Activated CD4-positive, alpha-beta T cell treated with anti-CD3 and anti-CD28 coated beads, Interleukin-2, amount 10 ng/mL, durations not matched to agents 24 days and 14 days (primary cell): Measurements from ENCODE around the gene SLC5A11. TPM values are rescaled to one million over a fixed set of nuclear protein-coding genes. Genes with fewer than 3 reads are reported as not detected.
"Not testable (repeated sequence)": the region's sequence is repeated elsewhere in the genome, so short reads cannot be mapped to it uniquely, and the experiment has no call there.

Experiments
- DNase-seq: peaks from one replicate; pipeline ENCODE4 v3.0.0; 2022
- H3K27ac Mint-ChIP-seq: one replicate; pipeline ENCODE4 v1.8.0; 2022; ENCODE audit warnings: mild to moderate bottlenecking, mixed read lengths
- H3K27me3 Mint-ChIP-seq: one replicate; pipeline ENCODE4 v1.8.0; 2022; ENCODE audit warnings: mixed read lengths
- H3K36me3 Mint-ChIP-seq: one replicate; pipeline ENCODE4 v1.8.0; 2022; ENCODE audit warnings: low read depth, mild to moderate bottlenecking, mixed read lengths
- H3K4me1 Mint-ChIP-seq: one replicate; pipeline ENCODE4 v1.8.0; 2021; ENCODE audit warnings: mixed read lengths
- H3K4me3 Mint-ChIP-seq: one replicate; pipeline ENCODE4 v1.8.0; 2022; ENCODE audit warnings: mild to moderate bottlenecking, moderate library complexity, mixed read lengths
- H3K9me3 Mint-ChIP-seq: one replicate; pipeline ENCODE4 v1.8.0; 2021; ENCODE audit warnings: mixed read lengths
- intact Hi-C: fragments of 100-400 bp; cut with micrococcal nuclease; formaldehyde crosslinking; loops from one replicate; pipeline ENCODE4 v1.15.1; 2023
- total RNA-seq: library from RNA; stranded (reverse); gene quantifications from 2 replicates; pipeline ENCODE4 v1.2.3, GENCODE V29; 2022

SLC5A11 gene
- total RNA-seq, 1 donor from 2014 or later = not detected

GRCh38 chr16:24897522-24897921 lies 51.8 kb downstream of the SLC5A11 start:
- H3K36me3 Mint-ChIP-seq, H3K4me3 Mint-ChIP-seq, H3K9me3 Mint-ChIP-seq, intact Hi-C loops, H3K27ac Mint-ChIP-seq, H3K27me3 Mint-ChIP-seq, H3K4me1 Mint-ChIP-seq, DNase-seq: not testable (repeated sequence)

- intact Hi-C loops = no loop called here
- Mint-ChIP-seq H3K36me3 (no peaks in the 10 kb centered on the region), H3K9me3 (no peaks in the 10 kb centered on the region), H3K27me3 (peaks cover 3% of the 10 kb centered on the region), H3K4me1 (no peaks in the 10 kb centered on the region), H3K4me3 (no peak overlapping the region), H3K27ac (no peak overlapping the region)
- no peak for DNase-seq
Observed at GRCh38 chr16:24900230-24900629, 54.5 kb downstream of the SLC5A11 start.

DNA sequence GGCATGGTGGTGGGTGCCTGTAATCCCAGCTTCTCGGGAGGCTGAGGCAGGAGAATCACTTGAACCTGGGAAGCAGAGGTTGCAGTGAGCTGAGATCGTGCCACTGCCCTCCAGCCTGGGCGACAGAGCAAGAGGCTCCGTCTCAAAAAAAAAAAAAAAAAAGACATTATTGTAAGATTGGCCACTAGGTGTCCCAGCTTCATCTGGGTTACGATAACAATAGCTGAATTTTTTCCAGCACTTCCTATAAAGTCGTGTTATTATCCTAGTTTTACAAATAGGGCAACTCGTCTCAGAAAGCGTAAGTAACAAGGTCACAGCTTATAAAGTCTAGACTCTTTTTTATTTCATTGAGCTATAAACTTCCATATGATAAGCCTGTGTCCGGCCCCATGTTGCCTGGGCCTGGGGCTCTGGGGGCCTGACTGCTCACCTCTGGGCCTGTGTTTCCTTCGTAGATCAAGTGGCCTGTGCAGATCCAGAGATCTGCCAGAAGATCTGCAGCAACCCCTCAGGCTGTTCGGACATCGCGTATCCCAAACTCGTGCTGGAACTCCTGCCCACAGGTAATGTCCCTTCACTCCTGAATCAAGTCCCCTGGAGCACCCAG lies 60.5 kb downstream of the SLC5A11 start:
- Mint-ChIP-seq H3K36me3 (no peaks in the 10 kb centered on the region), H3K4me3 (no peak overlapping the region), H3K27ac (no peak overlapping the region), H3K9me3 (no peaks in the 10 kb centered on the region), H3K27me3 (peaks cover 3% of the 10 kb centered on the region), H3K4me1 (no peaks in the 10 kb centered on the region)
- no peak for DNase-seq
- intact Hi-C loops = no loop called here

DNA sequence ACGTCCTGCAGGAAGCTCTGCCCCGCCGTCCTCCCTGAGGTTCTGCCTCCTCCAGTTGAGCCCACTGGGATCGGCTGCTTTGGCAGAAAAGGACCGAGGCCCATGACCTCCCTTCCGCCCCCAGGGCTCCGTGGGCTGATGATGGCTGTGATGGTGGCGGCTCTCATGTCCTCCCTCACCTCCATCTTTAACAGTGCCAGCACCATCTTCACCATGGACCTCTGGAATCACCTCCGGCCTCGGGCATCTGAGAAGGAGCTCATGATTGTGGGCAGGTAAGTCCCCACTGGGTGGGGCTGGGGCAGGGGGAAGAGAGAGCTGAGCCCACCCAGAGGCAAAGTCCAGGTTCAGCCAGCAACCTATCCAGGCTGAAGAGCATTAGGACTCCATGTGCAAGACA lies 61.1 kb downstream of the SLC5A11 start:
- intact Hi-C loops = no loop called here
- no peaks in the 10 kb centered on the region for H3K9me3 Mint-ChIP-seq
- no peak overlapping the region for H3K4me3 Mint-ChIP-seq
- peaks cover 3% of the 10 kb centered on the region for H3K27me3 Mint-ChIP-seq
- DNase-seq = no peak
- no peak overlapping the region for H3K27ac Mint-ChIP-seq
- H3K4me1 Mint-ChIP-seq = no peaks in the 10 kb centered on the region
- no peaks in the 10 kb centered on the region for H3K36me3 Mint-ChIP-seq

DNA sequence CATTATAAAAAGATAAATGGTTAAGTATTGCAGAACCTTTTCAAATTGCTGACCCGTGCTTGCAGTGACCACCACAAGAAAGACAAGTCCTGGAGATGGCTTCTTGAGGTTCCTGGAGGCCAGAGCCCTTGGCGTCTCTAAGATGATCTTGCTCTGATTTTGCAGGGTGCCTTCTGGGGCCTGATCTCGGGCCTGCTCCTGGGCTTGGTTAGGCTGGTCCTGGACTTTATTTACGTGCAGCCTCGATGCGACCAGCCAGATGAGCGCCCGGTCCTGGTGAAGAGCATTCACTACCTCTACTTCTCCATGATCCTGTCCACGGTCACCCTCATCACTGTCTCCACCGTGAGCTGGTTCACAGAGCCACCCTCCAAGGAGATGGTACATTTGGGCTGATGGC lies 63.0 kb downstream of the SLC5A11 start:
- DNase-seq = no peak
- Mint-ChIP-seq H3K27ac (no peak overlapping the region), H3K36me3 (no peaks in the 10 kb centered on the region), H3K4me3 (no peak overlapping the region), H3K4me1 (no peaks in the 10 kb centered on the region), H3K9me3 (no peaks in the 10 kb centered on the region), H3K27me3 (no peaks in the 10 kb centered on the region)
- intact Hi-C loops = no loop called here

DNA sequence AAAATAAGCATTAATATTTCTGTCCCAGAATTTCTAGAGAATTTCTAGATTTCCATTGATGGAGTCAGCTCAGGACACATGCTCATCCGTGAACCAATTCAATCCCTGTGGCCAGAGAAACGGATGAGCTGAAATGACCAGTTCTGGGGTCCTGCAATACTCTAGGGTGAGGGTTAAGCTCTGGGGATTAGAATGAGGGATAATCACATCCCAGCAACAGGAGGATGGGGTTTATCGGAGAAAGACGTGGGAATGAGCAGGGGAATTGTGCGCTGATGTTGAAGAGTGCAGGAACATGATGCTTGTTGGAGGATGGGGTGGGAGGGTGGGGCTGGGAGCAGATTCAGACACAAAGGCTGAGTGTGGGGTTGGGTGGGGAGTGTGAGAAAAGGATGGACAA lies 64.1 kb downstream of the SLC5A11 start:
- no peak for DNase-seq
- Mint-ChIP-seq H3K9me3 (no peaks in the 10 kb centered on the region), H3K27me3 (no peaks in the 10 kb centered on the region), H3K4me1 (no peaks in the 10 kb centered on the region), H3K27ac (no peak overlapping the region), H3K36me3 (no peaks in the 10 kb centered on the region), H3K4me3 (no peak overlapping the region)
- intact Hi-C loops = no loop called here

- Mint-ChIP-seq H3K4me3 (no peak overlapping the region), H3K27me3 (no peaks in the 10 kb centered on the region), H3K4me1 (peaks cover 3% of the 10 kb centered on the region), H3K9me3 (no peaks in the 10 kb centered on the region), H3K36me3 (peaks cover 16% of the 10 kb centered on the region), H3K27ac (no peak overlapping the region)
- intact Hi-C loops = no loop called here
- DNase-seq = no peak
Observed at GRCh38 chr16:24915019-24915418, 69.3 kb downstream of the SLC5A11 start.

DNA sequence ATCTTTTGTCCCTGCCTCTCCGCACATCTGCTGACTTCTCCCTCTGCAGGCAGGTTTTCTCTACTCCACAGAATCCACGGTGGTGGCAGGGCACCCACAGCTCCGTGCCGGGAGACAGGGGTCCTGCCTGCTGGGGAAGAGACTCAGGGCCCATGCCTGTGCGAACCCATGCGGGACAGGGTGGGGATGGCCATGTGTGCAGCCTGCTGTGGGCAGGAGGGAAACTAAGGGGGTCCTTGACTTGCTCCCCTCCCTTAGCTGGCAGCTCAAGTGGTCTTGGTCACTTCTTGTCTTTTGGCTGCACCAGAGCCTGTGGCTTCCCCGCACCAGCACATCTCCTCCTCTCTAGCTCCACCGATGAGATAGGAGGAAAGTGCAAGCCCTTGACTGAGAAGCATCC lies 69.8 kb downstream of the SLC5A11 start:
- peaks cover 3% of the 10 kb centered on the region for H3K4me1 Mint-ChIP-seq
- no peak overlapping the region for H3K4me3 Mint-ChIP-seq
- H3K27me3 Mint-ChIP-seq = no peaks in the 10 kb centered on the region
- intact Hi-C loops = no loop called here
- H3K36me3 Mint-ChIP-seq = peaks cover 17% of the 10 kb centered on the region
- no peak overlapping the region for H3K27ac Mint-ChIP-seq
- DNase-seq = no peak
- H3K9me3 Mint-ChIP-seq = no peaks in the 10 kb centered on the region

GRCh38 chr16:24917236-24917635 lies 71.5 kb downstream of the SLC5A11 start:
- H3K4me1 Mint-ChIP-seq = peaks cover 14% of the 10 kb centered on the region
- H3K27me3 Mint-ChIP-seq = no peaks in the 10 kb centered on the region
- no peak overlapping the region for H3K4me3 Mint-ChIP-seq
- DNase-seq = no peak
- H3K27ac Mint-ChIP-seq = no peak overlapping the region
- peaks cover 27% of the 10 kb centered on the region for H3K36me3 Mint-ChIP-seq
- H3K9me3 Mint-ChIP-seq = no peaks in the 10 kb centered on the region
- intact Hi-C loops = no loop called here

DNA sequence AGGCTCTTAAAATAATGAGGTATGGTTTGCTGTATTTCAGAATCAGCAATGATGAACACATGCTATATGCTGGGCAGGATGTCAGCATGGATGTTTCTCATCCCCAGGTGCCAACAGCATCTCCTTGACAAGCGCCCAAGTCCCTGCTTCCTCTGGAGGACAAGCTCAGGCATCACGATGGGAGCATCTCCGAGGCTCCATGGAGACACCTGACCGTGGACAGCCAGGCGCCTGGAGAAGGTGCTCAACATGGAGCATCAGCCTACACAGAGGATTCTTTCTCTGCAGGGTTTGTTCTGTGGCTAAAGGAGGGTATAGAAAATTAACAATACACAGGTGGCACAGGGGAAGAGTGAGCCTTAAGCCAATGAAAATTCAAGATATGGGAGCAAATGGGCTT lies 72.1 kb downstream of the SLC5A11 start:
- Mint-ChIP-seq H3K36me3 (peaks cover 30% of the 10 kb centered on the region), H3K27ac (no peak overlapping the region), H3K9me3 (no peaks in the 10 kb centered on the region), H3K27me3 (no peaks in the 10 kb centered on the region), H3K4me3 (no peak overlapping the region), H3K4me1 (peaks cover 18% of the 10 kb centered on the region)
- no peak for DNase-seq
- intact Hi-C loops = no loop called here

DNA sequence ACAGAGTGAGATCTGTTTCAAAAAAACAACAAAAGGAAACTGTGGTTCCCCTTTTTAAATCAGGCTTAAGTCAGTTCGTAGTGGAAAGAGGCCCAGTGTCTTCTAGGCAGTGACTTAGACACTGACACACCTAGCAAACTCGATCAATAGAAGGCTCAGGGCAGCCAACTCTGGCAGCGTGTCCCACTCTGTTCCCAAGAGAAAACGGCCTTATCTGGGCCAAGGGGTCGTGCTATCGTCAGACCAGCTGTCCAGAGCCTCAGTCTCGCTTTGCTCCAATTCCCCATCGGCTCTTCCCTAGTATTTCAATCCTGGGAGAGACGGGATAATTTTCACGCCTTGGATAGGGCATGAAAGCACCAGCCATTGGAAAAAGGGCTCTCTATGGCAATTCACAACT lies 72.9 kb downstream of the SLC5A11 start:
- Mint-ChIP-seq H3K36me3 (peaks cover 32% of the 10 kb centered on the region), H3K27ac (no peak overlapping the region), H3K27me3 (no peaks in the 10 kb centered on the region), H3K4me1 (peaks cover 19% of the 10 kb centered on the region), H3K9me3 (no peaks in the 10 kb centered on the region), H3K4me3 (no peak overlapping the region)
- no peak for DNase-seq
- intact Hi-C loops = no loop called here

- no peak overlapping the region for H3K27ac Mint-ChIP-seq
- no peaks in the 10 kb centered on the region for H3K27me3 Mint-ChIP-seq
- intact Hi-C loops = no loop called here
- H3K4me3 Mint-ChIP-seq = no peak overlapping the region
- H3K9me3 Mint-ChIP-seq = no peaks in the 10 kb centered on the region
- DNase-seq = no peak
- H3K4me1 Mint-ChIP-seq = peaks cover 19% of the 10 kb centered on the region
- peaks cover 32% of the 10 kb centered on the region for H3K36me3 Mint-ChIP-seq
Observed at GRCh38 chr16:24919536-24919935, 73.8 kb downstream of the SLC5A11 start.

DNA sequence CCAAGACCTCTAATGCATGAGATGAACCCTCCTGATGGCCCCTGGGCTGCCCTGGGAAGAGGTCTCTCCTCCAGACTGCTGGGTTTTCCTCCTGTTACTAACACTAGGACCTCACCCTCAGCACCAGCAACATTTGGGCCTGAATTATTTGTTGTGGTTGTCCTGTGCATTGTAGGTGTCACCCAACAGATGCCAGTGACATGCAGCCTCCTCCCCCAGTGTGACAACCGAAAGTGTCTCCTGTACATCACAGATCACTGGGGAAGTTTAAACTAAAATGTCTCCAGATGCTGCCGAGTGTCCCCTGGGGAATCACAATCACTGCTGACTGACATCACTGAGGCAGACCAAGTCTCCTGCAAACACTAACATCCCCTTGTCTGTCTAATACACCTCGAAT lies 74.8 kb downstream of the SLC5A11 start:
- Mint-ChIP-seq H3K27ac (no peak overlapping the region), H3K27me3 (no peaks in the 10 kb centered on the region), H3K4me1 (peaks cover 19% of the 10 kb centered on the region), H3K9me3 (no peaks in the 10 kb centered on the region), H3K36me3 (peaks cover 34% of the 10 kb centered on the region), H3K4me3 (no peak overlapping the region)
- DNase-seq = no peak
- intact Hi-C loops = no loop called here

GRCh38 chr16:24921229-24921628 lies 75.5 kb downstream of the SLC5A11 start:
- intact Hi-C loops = no loop called here
- DNase-seq = no peak
- H3K4me1 Mint-ChIP-seq = peaks cover 19% of the 10 kb centered on the region
- peaks cover 36% of the 10 kb centered on the region for H3K36me3 Mint-ChIP-seq
- peak overlapping the region; percentile 11 for H3K27ac Mint-ChIP-seq
- no peaks in the 10 kb centered on the region for H3K9me3 Mint-ChIP-seq
- no peaks in the 10 kb centered on the region for H3K27me3 Mint-ChIP-seq
- H3K4me3 Mint-ChIP-seq = no peak overlapping the region

DNA sequence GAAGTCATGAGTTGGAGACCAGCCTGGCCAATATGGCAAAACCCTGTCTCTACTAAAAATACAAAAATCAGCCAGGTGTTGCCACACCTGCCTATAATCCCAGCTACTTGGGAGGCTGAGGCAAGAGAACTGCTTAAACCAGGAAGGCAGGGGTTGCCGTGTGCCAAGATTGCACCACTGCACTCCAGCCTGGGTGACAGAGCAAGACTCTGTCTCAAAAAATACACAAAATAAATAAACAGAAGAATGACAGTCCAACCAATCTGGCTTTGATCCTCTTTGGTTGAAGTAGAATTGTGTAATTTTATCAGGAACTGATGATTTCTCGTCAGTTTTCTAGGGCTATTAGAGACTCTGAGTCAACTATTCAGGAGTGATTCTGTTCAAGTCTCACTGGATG lies 79.4 kb downstream of the SLC5A11 start:
- Mint-ChIP-seq H3K4me1 (peaks cover 17% of the 10 kb centered on the region), H3K36me3 (peaks cover 30% of the 10 kb centered on the region), H3K27ac (no peak overlapping the region), H3K4me3 (no peak overlapping the region), H3K9me3 (no peaks in the 10 kb centered on the region), H3K27me3 (no peaks in the 10 kb centered on the region)
- no peak for DNase-seq
- intact Hi-C loops = no loop called here
